ENCODE measurements around the gene REEP5. TPM values are rescaled to one million over a fixed set of nuclear protein-coding genes. Genes with fewer than 3 reads are reported as not detected.

REEP5 gene
- total RNA-seq, 1 experiment from 2014 or later, result 99.3 TPM

DNA sequence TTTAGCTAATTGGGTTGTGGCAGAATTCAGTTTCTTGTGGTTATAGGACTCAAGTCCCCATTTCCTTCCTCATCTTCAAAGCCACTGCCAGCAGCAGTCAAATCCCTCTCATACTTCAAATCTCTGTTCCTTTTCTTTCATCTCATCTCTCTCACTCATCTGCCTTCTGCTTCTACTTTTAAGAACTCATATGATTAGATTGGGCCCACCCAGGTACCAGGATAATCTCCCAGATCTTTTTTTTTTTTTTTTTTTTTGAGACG lies 8.0 kb upstream of the REEP5 start:
- H3K27ac Mint-ChIP-seq (ENCODE audit: unreplicated experiment), result no peak overlapping the region
- no peaks in the 10 kb centered on the region for H3K36me3 Mint-ChIP-seq (ENCODE audit: insufficient read depth, unreplicated experiment)
- no peaks in the 10 kb centered on the region for H3K27me3 Mint-ChIP-seq (ENCODE audit: insufficient read depth, unreplicated experiment)
- H3K4me3 ChIP-seq (ENCODE audit: low read depth, low read length), result no peak overlapping the region
- H3K4me1 Mint-ChIP-seq (ENCODE audit: low read depth, unreplicated experiment), result no peaks in the 10 kb centered on the region
- H3K36me3 ChIP-seq (ENCODE audit: control insufficient read depth, insufficient read depth, low read length), result no peaks in the 10 kb centered on the region
- H3K9me3 Mint-ChIP-seq (ENCODE audit: unreplicated experiment), result no peaks in the 10 kb centered on the region
- intact Hi-C loops (cut with micrococcal nuclease; ENCODE audit: unreplicated experiment), result no loop called here
- ChIA-PET POLR2A (no interaction called here), CTCF (interaction anchor here (0.7 kb wide), 1 partner anchor 46 kb away, joined by 5 read pairs; no protein-coding TSS in a partner anchor)
- no TSS peak for BruUV-seq (replicated peaks)
- DNase-seq, result no peak
- H3K4me3 Mint-ChIP-seq (ENCODE audit: unreplicated experiment), result no peak overlapping the region
- H3K27me3 ChIP-seq (replicated peaks; ENCODE audit: control insufficient read depth, insufficient read depth, low read length), result no peaks in the 10 kb centered on the region
- no peaks in the 10 kb centered on the region for H3K9me3 ChIP-seq
- TF ChIP-seq, protein P1, sequence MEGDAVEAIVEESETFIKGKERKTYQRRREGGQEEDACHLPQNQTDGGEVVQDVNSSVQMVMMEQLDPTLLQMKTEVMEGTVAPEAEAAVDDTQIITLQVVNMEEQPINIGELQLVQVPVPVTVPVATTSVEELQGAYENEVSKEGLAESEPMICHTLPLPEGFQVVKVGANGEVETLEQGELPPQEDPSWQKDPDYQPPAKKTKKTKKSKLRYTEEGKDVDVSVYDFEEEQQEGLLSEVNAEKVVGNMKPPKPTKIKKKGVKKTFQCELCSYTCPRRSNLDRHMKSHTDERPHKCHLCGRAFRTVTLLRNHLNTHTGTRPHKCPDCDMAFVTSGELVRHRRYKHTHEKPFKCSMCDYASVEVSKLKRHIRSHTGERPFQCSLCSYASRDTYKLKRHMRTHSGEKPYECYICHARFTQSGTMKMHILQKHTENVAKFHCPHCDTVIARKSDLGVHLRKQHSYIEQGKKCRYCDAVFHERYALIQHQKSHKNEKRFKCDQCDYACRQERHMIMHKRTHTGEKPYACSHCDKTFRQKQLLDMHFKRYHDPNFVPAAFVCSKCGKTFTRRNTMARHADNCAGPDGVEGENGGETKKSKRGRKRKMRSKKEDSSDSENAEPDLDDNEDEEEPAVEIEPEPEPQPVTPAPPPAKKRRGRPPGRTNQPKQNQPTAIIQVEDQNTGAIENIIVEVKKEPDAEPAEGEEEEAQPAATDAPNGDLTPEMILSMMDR (IDR thresholded peaks at IDR 0.05; ENCODE audit: insufficient read depth in 1 of 2, low read depth in 1 of 2, low read length in 1 of 2, severe bottlenecking in 1 of 2, unreplicated experiment in 1 of 2), result no peak
- H3K4me1 ChIP-seq, result 0 out of 2 replicates have a peak, but pooled peaks cover 4% of the 10 kb centered on the region

DNA sequence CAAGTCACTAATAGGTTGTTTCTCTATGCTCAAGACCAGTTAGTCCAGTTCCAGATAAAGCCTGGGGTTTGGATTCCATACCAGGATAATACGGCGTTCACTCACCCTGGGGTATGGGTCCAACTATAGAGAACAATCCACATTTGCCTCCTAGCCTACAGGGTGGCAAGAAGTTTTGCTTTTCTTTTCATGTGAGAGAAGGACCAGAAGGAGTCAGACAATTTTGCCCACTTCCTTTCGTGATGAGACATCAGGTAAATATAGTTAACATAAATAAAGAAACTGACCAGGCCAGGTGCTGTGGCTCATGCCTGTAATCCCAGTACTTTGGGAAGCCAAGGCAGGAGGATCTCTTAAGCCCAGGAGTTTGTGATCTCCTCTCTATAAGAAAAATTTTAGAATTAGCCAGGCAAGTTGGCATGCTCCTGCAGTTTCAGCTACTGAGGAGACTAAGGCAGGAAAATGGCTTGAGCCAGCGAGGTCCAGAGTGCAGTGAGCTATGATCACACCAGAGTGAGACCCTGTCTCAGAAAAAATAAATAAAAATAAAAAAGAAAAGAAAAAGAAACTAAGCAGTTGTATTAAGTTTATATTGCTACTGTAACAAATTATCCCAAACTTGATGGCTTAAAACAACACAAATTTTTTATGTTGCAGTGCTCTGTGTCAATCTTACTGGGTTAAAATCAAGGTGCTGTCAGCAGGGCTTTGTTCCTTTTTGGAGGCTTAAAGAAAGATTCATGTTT lies 7.5 kb upstream of the REEP5 start:
- no peaks in the 10 kb centered on the region for H3K9me3 Mint-ChIP-seq (ENCODE audit: unreplicated experiment)
- no peaks in the 10 kb centered on the region for H3K36me3 Mint-ChIP-seq (ENCODE audit: insufficient read depth, unreplicated experiment)
- intact Hi-C loops (cut with micrococcal nuclease; ENCODE audit: unreplicated experiment), result loop anchor here (10.0 kb wide), 2 partner anchors 225 to 375 kb away; no protein-coding TSS in a partner anchor
- H3K4me1 Mint-ChIP-seq (ENCODE audit: low read depth, unreplicated experiment), result no peaks in the 10 kb centered on the region
- H3K9me3 ChIP-seq, result no peaks in the 10 kb centered on the region
- no peak overlapping the region for H3K4me3 Mint-ChIP-seq (ENCODE audit: unreplicated experiment)
- H3K4me3 ChIP-seq (ENCODE audit: low read depth, low read length), result no peak overlapping the region
- ChIA-PET CTCF (interaction anchor here (0.7 kb wide), 1 partner anchor 47 kb away, joined by 5 read pairs; no protein-coding TSS in a partner anchor), POLR2A (no interaction called here)
- TF ChIP-seq, protein P1 (IDR thresholded peaks at IDR 0.05; ENCODE audit: insufficient read depth in 1 of 2, low read depth in 1 of 2, low read length in 1 of 2, severe bottlenecking in 1 of 2, unreplicated experiment in 1 of 2), result no peak
- no peak overlapping the region for H3K27ac Mint-ChIP-seq (ENCODE audit: unreplicated experiment)
- 0 out of 2 replicates have a peak, but pooled peaks cover 4% of the 10 kb centered on the region for H3K4me1 ChIP-seq
- H3K27me3 Mint-ChIP-seq (ENCODE audit: insufficient read depth, unreplicated experiment), result no peaks in the 10 kb centered on the region
- no peaks in the 10 kb centered on the region for H3K27me3 ChIP-seq (replicated peaks; ENCODE audit: control insufficient read depth, insufficient read depth, low read length)
- no TSS peak for BruUV-seq (replicated peaks)
- no peak for DNase-seq
- H3K36me3 ChIP-seq (ENCODE audit: control insufficient read depth, insufficient read depth, low read length), result no peaks in the 10 kb centered on the region

DNA sequence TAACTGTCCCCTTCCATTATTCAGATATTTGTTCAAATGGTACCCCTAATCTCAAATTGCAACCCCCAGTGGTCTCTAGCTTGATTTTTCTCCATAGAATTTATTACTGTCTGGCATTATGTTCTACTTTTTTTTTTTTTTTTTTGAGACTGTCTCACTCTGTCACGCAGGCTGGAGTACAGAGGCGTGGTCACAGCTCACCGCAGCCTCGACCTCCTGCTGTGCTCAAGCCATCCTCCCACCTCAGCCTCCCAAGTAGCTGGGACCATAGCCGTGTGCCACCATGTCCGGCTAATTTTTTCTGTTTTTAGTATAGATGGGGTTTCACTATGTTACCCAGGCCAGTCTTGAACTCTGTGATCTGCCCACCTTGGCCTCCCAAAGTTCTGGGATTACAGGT lies 2.0 kb upstream of the REEP5 start:
- TF ChIP-seq, protein P1 (IDR thresholded peaks at IDR 0.05; ENCODE audit: insufficient read depth in 1 of 2, low read depth in 1 of 2, low read length in 1 of 2, severe bottlenecking in 1 of 2, unreplicated experiment in 1 of 2), result no peak
- intact Hi-C loops (cut with micrococcal nuclease; ENCODE audit: unreplicated experiment), result loop anchor here (10.0 kb wide), 2 partner anchors 219 to 369 kb away; no protein-coding TSS in a partner anchor
- H3K27me3 Mint-ChIP-seq (ENCODE audit: insufficient read depth, unreplicated experiment), result no peaks in the 10 kb centered on the region
- H3K27me3 ChIP-seq (replicated peaks; ENCODE audit: control insufficient read depth, insufficient read depth, low read length), result no peaks in the 10 kb centered on the region
- H3K4me1 Mint-ChIP-seq (ENCODE audit: low read depth, unreplicated experiment), result peaks cover 8% of the 10 kb centered on the region
- no peaks in the 10 kb centered on the region for H3K9me3 ChIP-seq
- H3K27ac Mint-ChIP-seq (ENCODE audit: unreplicated experiment), result no peak overlapping the region
- ChIA-PET CTCF (no interaction called here), POLR2A (no interaction called here)
- H3K36me3 ChIP-seq (ENCODE audit: control insufficient read depth, insufficient read depth, low read length), result no peaks in the 10 kb centered on the region
- DNase-seq, result no peak
- H3K4me3 ChIP-seq (ENCODE audit: low read depth, low read length), result no peak overlapping the region
- peaks cover 10% of the 10 kb centered on the region for H3K36me3 Mint-ChIP-seq (ENCODE audit: insufficient read depth, unreplicated experiment)
- peaks cover 10% of the 10 kb centered on the region for H3K4me1 ChIP-seq
- no peak overlapping the region for H3K4me3 Mint-ChIP-seq (ENCODE audit: unreplicated experiment)
- no TSS peak for BruUV-seq (replicated peaks)
- no peaks in the 10 kb centered on the region for H3K9me3 Mint-ChIP-seq (ENCODE audit: unreplicated experiment)
